ENCODE data around the gene NPHS2.
"Not testable (repeated sequence)": the region's sequence is repeated elsewhere in the genome, so short reads cannot be mapped to it uniquely, and the experiment has no call there.

Gene NPHS2

DNA sequence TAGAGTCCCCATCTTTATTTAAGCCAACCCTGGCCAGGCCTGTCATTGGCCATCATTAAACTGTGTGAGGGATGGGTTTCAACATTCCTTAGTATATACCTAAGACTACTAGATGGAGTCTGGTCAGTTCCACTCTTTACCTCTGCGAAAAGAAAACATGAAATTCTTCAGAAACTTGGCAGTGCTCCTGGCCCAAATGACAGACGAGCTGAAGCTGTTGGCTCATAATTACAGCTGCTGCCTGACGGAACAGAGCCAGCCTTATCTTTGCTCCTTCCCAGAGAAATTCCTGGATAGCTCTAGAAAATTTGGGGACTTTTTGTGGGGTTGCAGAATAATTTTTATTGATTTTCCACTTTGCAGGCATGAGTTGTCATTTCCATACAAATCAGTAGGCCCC is 30.4 kb downstream of the NPHS2 start:
- no peak for DNase-seq

DNA sequence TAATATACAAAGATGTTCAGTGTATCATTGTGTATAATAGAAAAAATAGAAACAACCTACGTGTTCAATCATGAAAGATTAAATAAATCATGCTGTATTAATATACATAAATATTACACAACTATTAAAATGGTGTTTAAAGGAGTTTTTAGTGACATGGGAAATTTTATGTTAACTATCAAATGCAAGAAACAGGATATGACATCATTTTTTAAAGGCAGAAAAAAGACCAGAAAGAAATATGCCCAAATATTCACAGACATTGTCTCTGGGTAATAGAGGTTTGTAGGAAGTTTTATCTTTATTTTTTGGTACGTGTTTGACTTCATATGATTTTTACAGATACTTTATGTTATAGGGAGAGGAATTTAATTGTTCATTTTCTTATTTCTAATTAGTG is 34.0 kb downstream of the NPHS2 start:
- DNase-seq: no peak

DNA sequence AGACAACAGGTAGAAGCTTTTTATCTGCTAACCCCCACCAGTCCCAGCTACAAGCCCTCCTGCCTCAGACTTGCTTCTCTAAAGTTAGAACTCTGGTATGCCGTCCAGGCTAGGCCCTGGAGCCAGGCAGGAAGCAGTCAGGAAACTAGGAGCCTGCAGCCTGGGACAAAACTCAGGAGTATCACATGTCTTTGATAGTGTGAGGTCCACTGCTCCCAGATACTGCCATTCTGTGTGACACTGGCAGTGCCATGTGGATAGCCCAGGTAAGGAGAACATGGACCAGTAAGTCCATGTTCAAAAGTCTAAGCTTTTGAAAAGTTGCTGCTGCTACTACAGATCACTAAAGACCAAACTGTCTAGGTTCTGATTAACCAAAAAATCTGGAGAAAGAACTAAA is 45.4 kb downstream of the NPHS2 start:
- no peak for DNase-seq

DNA sequence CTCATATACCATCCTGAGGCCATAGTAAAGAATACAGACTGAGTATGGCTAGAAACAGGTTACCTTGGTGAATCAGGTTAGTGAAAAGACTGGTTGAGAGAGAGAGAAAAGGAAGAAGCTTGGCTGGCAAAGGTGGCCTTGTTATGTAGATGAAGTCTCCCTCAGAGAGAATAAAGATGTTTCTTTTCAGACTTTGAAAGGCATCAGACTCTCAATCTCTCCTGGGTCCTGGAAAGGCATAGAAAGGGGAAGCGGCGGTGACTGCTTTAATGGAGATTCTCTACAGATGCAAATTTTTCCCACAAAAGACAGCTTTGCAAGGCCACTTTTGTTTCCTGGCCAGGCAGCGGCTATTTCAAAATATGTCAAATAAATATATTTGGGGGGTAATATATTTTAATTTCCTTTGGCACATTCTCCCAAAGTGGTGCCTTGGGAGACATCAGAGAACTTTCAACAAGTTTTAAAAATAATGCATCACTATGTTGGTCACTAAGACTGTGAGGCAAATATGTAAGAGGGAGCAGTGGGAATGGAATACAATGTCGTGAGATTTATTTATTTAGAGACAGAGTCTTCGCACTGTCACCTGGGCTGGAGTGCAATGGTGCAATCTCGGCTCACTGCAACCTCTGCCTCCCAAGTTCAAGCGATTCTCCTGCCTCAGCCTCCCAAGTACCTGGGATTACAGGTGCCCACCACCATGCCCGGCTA is 46.1 kb downstream of the NPHS2 start:
- DNase-seq: no peak

DNA sequence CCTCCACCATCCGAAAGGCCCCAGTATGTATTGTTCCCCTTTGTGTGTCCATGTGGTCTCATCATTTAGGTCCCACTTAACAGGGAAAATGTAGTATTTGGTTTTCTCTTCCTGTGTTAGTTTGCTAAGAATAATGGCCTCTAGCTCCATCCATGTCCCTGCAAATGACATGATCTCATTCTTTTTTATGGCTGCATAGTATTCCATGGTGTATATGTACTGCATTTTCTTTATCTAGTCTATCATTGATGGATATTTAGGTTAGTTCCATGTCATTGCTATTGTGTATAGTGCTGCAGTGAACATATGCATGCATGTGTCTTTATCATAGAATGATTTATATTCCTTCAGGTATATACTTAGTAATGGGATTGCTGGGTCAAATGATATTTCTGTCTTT is 57.2 kb downstream of the NPHS2 start:
- not testable (repeated sequence) for DNase-seq

DNA sequence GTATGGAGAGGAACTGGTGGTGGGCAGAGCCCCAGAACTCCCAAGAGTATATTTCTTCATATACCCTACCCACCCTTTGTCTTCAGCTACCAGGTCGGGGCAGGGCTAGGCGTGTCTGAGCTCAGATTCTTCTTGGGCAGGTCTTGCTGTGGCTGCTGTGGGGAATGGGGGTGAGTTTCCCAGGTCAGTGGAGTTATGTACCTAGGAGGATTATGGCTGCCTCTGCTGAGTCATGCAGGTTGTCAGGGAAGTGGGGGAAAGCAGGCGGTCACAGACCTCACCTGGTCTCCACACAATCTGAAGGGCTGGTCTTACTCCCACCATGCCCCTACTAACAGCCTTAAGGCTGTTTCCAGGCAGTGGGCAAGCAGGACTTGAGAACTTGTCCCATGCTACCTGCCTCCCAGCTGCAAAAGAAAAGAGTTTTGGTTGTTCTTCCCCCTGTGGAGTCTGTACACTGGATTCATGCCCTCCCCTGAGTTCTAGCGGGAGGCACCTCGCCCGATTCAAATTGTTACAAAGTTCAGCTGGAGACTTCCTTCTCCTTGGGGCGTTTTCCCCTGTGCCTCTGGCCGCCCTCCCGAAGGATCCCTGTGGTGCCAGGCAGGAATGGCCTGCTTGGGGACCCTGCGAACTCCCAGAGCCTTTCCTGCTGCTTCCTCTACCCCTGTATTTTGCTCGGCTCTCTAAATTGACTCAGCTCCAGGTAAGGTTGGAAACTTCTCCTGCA is 58.6 kb downstream of the NPHS2 start:
- no peak for DNase-seq

DNA sequence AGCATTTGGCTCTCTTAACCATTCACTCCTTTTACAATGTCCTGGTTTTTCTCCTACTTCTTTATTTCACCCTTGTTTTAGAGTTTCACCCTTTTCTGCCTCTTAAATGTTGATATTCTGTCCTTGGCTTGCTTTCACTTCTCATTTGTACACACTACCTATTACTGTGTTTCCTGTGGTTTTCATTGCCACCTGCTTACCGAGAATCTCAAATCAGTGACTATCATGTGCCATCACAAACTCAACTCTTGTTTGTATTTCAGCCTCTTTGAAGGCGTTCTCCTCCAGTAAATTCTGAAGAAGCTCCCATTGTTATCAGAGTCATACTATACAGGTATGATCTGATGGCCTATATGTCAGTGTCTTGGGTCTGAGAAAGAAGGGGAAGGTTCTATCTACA is 65.7 kb downstream of the NPHS2 start:
- peak; percentile 34 for DNase-seq

DNA sequence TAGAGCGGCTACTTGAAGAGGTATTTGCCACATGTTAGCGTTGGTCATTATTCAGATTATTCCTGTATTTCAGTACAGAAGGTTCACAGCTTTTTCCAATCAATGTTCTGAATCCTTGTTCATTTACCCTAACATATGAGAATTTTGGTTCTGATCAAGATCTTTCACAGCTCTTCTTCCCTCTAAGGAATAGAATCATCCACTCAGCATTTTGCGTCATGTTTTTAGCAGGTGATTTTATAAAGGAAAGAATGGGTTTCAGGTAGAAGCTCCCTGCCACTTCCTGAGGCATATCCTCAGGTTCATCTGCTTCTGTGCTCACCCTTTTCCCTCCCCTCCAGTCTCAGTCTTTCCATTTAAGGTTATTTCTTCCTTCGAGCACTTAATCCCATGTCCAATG is 66.4 kb downstream of the NPHS2 start:
- no peak for DNase-seq

DNA sequence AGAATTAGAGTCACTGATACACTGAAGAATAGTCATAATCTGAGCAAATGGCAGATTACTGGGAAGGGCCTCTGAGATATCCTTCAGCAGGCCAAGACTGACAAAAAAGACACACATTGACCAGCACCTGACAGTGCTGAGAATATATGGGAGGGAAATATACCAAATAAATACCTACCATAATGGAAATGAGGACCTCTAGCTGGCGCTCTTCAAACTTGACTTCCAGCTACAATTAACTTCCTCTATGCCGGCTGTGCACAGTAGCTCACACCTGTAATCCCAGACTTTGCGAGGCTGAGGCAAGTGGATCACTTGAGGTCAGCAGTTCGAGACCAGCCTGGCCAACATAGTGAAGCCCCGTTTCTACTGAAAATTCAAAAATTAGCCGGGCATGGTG is 69.5 kb downstream of the NPHS2 start:
- DNase-seq: no peak
